Liver (tissue), 9 donors: ENCODE measurements around the gene IER5. TPM values are rescaled to one million over a fixed set of nuclear protein-coding genes. Genes with fewer than 3 reads are reported as not detected.

Source experiments
- DNase-seq: peaks from one replicate; pipeline ENCODE4 v3.0.0-alpha.2; 2017; ENCODE audit warnings: low spot score
- H3K27ac ChIP-seq, 2 donors: one replicate each; pipeline ENCODE4 v1.7.0; 2013; ENCODE audit warnings: inconsistent platforms in 2 of 2, low read length in 2 of 2, control low read depth in 1 of 2, low read depth in 1 of 2, mild to moderate bottlenecking in 1 of 2
- H3K27me3 ChIP-seq, 4 donors: one replicate each; pipeline versions ENCODE4 v1.6.1 to v1.7.0; 2013; ENCODE audit warnings: low read length in 3 of 4, inconsistent platforms in 1 of 4, mild to moderate bottlenecking in 1 of 4, moderate library complexity in 1 of 4; ENCODE audit not compliant: control insufficient read depth in 4 of 4, insufficient read depth in 4 of 4
- H3K36me3 ChIP-seq, 4 donors: one replicate each; pipeline versions ENCODE4 v1.6.1 to v1.7.0; 2013; ENCODE audit warnings: low read length in 3 of 4, mild to moderate bottlenecking in 3 of 4, low read depth in 1 of 4, moderate library complexity in 1 of 4; ENCODE audit not compliant: control insufficient read depth in 4 of 4, insufficient read depth in 3 of 4
- H3K4me1 ChIP-seq, 4 donors: one replicate each; pipeline versions ENCODE4 v1.6.1 to v1.7.0; 2013; ENCODE audit warnings: low read length in 3 of 4, mild to moderate bottlenecking in 3 of 4, moderate library complexity in 1 of 4; ENCODE audit not compliant: control insufficient read depth in 4 of 4, insufficient read depth in 4 of 4
- H3K4me3 ChIP-seq, 3 donors: one replicate each; pipeline versions ENCODE4 v1.6.1 to v1.7.0; 2013; ENCODE audit warnings: low read length in 3 of 3, control low read depth in 1 of 3, low read depth in 1 of 3, mild to moderate bottlenecking in 1 of 3
- H3K9ac ChIP-seq, 2 donors: one replicate each; pipeline ENCODE4 v1.7.0; 2013; ENCODE audit warnings: low read length in 2 of 2, mild to moderate bottlenecking in 2 of 2, moderate library complexity in 2 of 2, control low read depth in 1 of 2, low read depth in 1 of 2
- H3K9me3 ChIP-seq, 4 donors: one replicate each; pipeline versions ENCODE4 v1.6.1 to v1.7.0; 2013; ENCODE audit warnings: low read length in 3 of 4; ENCODE audit not compliant: control insufficient read depth in 4 of 4
- EGR1 ChIP-seq, 2 donors: IDR thresholded peaks; 2 replicates each; pipeline ENCODE4 v1.6.1; 2016 to 2018; ENCODE audit warnings: antibody characterized with exemption in 2 of 2, low read depth in 2 of 2
- FOXA1 ChIP-seq: IDR thresholded peaks from 2 replicates; pipeline ENCODE4 v1.6.1; 2016; ENCODE audit warnings: antibody characterized with exemption
- FOXA2 ChIP-seq: IDR thresholded peaks from 2 replicates; pipeline ENCODE4 v1.6.1; 2016; ENCODE audit warnings: antibody characterized with exemption
- GABPA ChIP-seq, 2 donors: IDR thresholded peaks in 1 of 2; conservative IDR thresholded peaks in 1 of 2; 2 replicates each; pipeline ENCODE4 v1.6.1; 2016; ENCODE audit warnings: antibody characterized with exemption in 2 of 2, mild to moderate bottlenecking in 1 of 2, moderate library complexity in 1 of 2
- HNF4A ChIP-seq, 2 donors: conservative IDR thresholded peaks; 2 replicates each; pipeline ENCODE4 v1.6.1; 2016; ENCODE audit warnings: antibody characterized with exemption in 2 of 2, mild to moderate bottlenecking in 2 of 2
- HNF4G ChIP-seq: IDR thresholded peaks from 2 replicates; pipeline ENCODE4 v1.6.1; 2016; ENCODE audit warnings: antibody characterized with exemption
- JUND ChIP-seq, 2 donors: IDR thresholded peaks; 2 replicates each; pipeline ENCODE4 v1.6.1; 2016; ENCODE audit warnings: antibody characterized with exemption in 2 of 2
- RAD21 ChIP-seq, 2 donors: IDR thresholded peaks; 2 replicates each; pipeline ENCODE4 v1.6.1; 2016; ENCODE audit warnings: antibody characterized with exemption in 2 of 2, mild to moderate bottlenecking in 2 of 2
- RXRA ChIP-seq, 2 donors: IDR thresholded peaks; 2 replicates each; pipeline ENCODE4 v1.6.1; 2017 to 2018; ENCODE audit warnings: antibody characterized with exemption in 2 of 2, mild to moderate bottlenecking in 1 of 2
- SP1 ChIP-seq: IDR thresholded peaks from 2 replicates; pipeline ENCODE4 v1.6.1; 2018; ENCODE audit warnings: antibody characterized with exemption, mild to moderate bottlenecking
- TAF1 ChIP-seq: conservative IDR thresholded peaks from 2 replicates; pipeline ENCODE4 v1.6.1; 2016; ENCODE audit warnings: antibody characterized with exemption, mild to moderate bottlenecking
- YY1 ChIP-seq: IDR thresholded peaks from 2 replicates; pipeline ENCODE4 v1.6.1; 2016; ENCODE audit warnings: antibody characterized with exemption, mild to moderate bottlenecking
- WGBS: extraction: QIAGEN DNeasy Blood & Tissue Kit; methylation state at CpG from one replicate; pipeline ENCODE4 v1.1.7; 2013; 5-methylcytosine and 5-hydroxymethylcytosine counted together
- polyA plus RNA-seq, 2 donors: library from polyadenylated mRNA; stranded (reverse) in 1 of 2; unstranded in 1 of 2; fragments of 200-250 nt in 1 of 2; fragments of >200 nt in 1 of 2; fragmentation: Nextera tagmentation in 1 of 2; extraction: Ambion mirVana in 1 of 2; gene quantifications; one replicate each; pipeline versions ENCODE4 v1.2.1 to v1.2.3, GENCODE V29; 2013 to 2015
- total RNA-seq, 2 donors: library from RNA; depleted of rRNA; stranded (reverse); fragments of >200 nt; gene quantifications; one replicate each; pipeline ENCODE4 v1.2.3, GENCODE V29; 2014
- TF ChIP-seq, protein P1 (sequence below): fragments of 150-350 bp; IDR thresholded peaks from 2 replicates; pipeline ENCODE4 v1.5.1; 2017; ENCODE audit warnings: improper control_type of control experiment, low read depth, low read length; ENCODE audit not compliant: missing input control
- TF ChIP-seq, protein P2 (sequence below): IDR thresholded peaks from 2 replicates; pipeline ENCODE4 v1.6.1; 2016; ENCODE audit warnings: antibody characterized with exemption, mild to moderate bottlenecking
- TF ChIP-seq, protein P3 (sequence below): IDR thresholded peaks from 2 replicates; pipeline ENCODE4 v1.6.1; 2016; ENCODE audit warnings: antibody characterized with exemption
- TF ChIP-seq, protein P4 (sequence below): IDR thresholded peaks from 2 replicates; pipeline ENCODE4 v1.6.1; 2016; ENCODE audit warnings: antibody characterized with exemption
- TF ChIP-seq, protein P5 (sequence below): IDR thresholded peaks from 2 replicates; pipeline ENCODE4 v1.6.1; 2016; ENCODE audit warnings: antibody characterized with exemption
- donor health status: healthy.
- donor health status: healthy.
- donor health status: healthy.
- donor health status: healthy.
- donor health status: healthy.

Gene IER5
- total and polyA plus RNA-seq, 4 donors, result 0.56 to 8.4 (median 2.4) TPM

DNA sequence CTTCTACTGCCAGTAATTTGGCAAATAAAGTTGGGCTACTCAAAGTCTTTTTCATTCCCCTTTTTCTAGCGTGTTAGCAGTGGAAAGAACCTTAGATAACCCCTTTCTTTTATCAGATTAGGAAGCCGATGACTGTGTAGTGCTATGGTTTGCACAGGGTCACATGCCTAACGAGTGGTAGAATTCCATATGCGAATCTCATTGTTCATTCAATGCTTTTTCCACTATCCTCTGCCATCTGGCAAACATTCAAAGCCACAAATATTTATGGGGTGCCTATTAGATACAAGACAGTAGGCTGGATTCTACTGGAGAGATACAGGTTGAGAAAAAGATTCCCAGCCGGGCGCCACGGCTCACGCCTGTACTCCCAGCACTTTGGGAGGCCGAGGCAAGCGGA, 14.9 kb upstream of the IER5 start:
- no peak for DNase-seq
- H3K4me1 ChIP-seq, result no peaks in the 10 kb centered on the region
- TF ChIP-seq HNF4A (conservative IDR thresholded peaks at IDR 0.05) (no peak), GABPA (IDR thresholded peaks at IDR 0.05 in 1 of 2, conservative IDR thresholded peaks at IDR 0.05 in 1 of 2) (no peak), RAD21 (IDR thresholded peaks at IDR 0.05) (no peak), SP1 (no peak), EGR1 (IDR thresholded peaks at IDR 0.05; ENCODE audit: low read depth in 2 of 2) (no peak), JUND (IDR thresholded peaks at IDR 0.05) (no peak), YY1 (no peak), FOXA1 (no peak), HNF4G (no peak), RXRA (IDR thresholded peaks at IDR 0.05) (no peak), TAF1 (no peak), FOXA2 (no peak)
- TF ChIP-seq, protein P1, sequence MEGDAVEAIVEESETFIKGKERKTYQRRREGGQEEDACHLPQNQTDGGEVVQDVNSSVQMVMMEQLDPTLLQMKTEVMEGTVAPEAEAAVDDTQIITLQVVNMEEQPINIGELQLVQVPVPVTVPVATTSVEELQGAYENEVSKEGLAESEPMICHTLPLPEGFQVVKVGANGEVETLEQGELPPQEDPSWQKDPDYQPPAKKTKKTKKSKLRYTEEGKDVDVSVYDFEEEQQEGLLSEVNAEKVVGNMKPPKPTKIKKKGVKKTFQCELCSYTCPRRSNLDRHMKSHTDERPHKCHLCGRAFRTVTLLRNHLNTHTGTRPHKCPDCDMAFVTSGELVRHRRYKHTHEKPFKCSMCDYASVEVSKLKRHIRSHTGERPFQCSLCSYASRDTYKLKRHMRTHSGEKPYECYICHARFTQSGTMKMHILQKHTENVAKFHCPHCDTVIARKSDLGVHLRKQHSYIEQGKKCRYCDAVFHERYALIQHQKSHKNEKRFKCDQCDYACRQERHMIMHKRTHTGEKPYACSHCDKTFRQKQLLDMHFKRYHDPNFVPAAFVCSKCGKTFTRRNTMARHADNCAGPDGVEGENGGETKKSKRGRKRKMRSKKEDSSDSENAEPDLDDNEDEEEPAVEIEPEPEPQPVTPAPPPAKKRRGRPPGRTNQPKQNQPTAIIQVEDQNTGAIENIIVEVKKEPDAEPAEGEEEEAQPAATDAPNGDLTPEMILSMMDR, result no peak
- TF ChIP-seq, protein P2, sequence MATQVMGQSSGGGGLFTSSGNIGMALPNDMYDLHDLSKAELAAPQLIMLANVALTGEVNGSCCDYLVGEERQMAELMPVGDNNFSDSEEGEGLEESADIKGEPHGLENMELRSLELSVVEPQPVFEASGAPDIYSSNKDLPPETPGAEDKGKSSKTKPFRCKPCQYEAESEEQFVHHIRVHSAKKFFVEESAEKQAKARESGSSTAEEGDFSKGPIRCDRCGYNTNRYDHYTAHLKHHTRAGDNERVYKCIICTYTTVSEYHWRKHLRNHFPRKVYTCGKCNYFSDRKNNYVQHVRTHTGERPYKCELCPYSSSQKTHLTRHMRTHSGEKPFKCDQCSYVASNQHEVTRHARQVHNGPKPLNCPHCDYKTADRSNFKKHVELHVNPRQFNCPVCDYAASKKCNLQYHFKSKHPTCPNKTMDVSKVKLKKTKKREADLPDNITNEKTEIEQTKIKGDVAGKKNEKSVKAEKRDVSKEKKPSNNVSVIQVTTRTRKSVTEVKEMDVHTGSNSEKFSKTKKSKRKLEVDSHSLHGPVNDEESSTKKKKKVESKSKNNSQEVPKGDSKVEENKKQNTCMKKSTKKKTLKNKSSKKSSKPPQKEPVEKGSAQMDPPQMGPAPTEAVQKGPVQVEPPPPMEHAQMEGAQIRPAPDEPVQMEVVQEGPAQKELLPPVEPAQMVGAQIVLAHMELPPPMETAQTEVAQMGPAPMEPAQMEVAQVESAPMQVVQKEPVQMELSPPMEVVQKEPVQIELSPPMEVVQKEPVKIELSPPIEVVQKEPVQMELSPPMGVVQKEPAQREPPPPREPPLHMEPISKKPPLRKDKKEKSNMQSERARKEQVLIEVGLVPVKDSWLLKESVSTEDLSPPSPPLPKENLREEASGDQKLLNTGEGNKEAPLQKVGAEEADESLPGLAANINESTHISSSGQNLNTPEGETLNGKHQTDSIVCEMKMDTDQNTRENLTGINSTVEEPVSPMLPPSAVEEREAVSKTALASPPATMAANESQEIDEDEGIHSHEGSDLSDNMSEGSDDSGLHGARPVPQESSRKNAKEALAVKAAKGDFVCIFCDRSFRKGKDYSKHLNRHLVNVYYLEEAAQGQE, result no peak
- TF ChIP-seq, protein P3, sequence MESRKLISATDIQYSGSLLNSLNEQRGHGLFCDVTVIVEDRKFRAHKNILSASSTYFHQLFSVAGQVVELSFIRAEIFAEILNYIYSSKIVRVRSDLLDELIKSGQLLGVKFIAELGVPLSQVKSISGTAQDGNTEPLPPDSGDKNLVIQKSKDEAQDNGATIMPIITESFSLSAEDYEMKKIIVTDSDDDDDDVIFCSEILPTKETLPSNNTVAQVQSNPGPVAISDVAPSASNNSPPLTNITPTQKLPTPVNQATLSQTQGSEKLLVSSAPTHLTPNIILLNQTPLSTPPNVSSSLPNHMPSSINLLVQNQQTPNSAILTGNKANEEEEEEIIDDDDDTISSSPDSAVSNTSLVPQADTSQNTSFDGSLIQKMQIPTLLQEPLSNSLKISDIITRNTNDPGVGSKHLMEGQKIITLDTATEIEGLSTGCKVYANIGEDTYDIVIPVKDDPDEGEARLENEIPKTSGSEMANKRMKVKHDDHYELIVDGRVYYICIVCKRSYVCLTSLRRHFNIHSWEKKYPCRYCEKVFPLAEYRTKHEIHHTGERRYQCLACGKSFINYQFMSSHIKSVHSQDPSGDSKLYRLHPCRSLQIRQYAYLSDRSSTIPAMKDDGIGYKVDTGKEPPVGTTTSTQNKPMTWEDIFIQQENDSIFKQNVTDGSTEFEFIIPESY, result no peak
- TF ChIP-seq, protein P4, sequence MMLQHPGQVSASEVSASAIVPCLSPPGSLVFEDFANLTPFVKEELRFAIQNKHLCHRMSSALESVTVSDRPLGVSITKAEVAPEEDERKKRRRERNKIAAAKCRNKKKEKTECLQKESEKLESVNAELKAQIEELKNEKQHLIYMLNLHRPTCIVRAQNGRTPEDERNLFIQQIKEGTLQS, result no peak
- TF ChIP-seq, protein P5, sequence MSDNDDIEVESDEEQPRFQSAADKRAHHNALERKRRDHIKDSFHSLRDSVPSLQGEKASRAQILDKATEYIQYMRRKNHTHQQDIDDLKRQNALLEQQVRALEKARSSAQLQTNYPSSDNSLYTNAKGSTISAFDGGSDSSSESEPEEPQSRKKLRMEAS, result no peak
- no peak overlapping the region for H3K27ac ChIP-seq
- H3K36me3 ChIP-seq, result no peaks in the 10 kb centered on the region
- H3K4me3 ChIP-seq, result no peak overlapping the region
- H3K27me3 ChIP-seq, result no peaks in the 10 kb centered on the region
- no peak overlapping the region for H3K9ac ChIP-seq
- no peaks in the 10 kb centered on the region for H3K9me3 ChIP-seq
- WGBS, result 82% methylated on average over 10 of the region's 10 CpGs
